ENCODE measurements around the gene L3MBTL2. TPM values are rescaled to one million over a fixed set of nuclear protein-coding genes. Genes with fewer than 3 reads are reported as not detected.
"Not testable (repeated sequence)": the region's sequence is repeated elsewhere in the genome, so short reads cannot be mapped to it uniquely, and the experiment has no call there.

Gene L3MBTL2
- total RNA-seq, 1 donor from 2014 or later: 42.3 TPM

- H3K27me3 Mint-ChIP-seq: no peaks in the 10 kb centered on the region
- ChIA-PET CTCF (no interaction called here), POLR2A (no interaction called here)
- peaks cover 31% of the 10 kb centered on the region for H3K4me1 Mint-ChIP-seq
- H3K27ac Mint-ChIP-seq: no peak overlapping the region
- DNase-seq (no peak), ATAC-seq (ENCODE audit: low read depth) (no peak)
- H3K36me3 Mint-ChIP-seq (ENCODE audit: low read depth): peaks cover 77% of the 10 kb centered on the region
- intact Hi-C loops (cut with micrococcal nuclease): loop anchor here (5.0 kb wide), 1 partner anchor 40 kb away; no protein-coding TSS in a partner anchor
- H3K9me3 Mint-ChIP-seq: no peaks in the 10 kb centered on the region
- H3K4me3 Mint-ChIP-seq: no peak overlapping the region
- no peak for TF ChIP-seq CTCF (IDR thresholded peaks at IDR 0.05)
Measured at GRCh38 chr22:41177040-41177621, 28.0 kb upstream of the L3MBTL2 start.

GRCh38 chr22:41177622-41178424 is 27.3 kb upstream of the L3MBTL2 start:
- Mint-ChIP-seq H3K4me3 (no peak overlapping the region), H3K36me3 (ENCODE audit: low read depth) (peaks cover 70% of the 10 kb centered on the region), H3K4me1 (peaks cover 31% of the 10 kb centered on the region)

GRCh38 chr22:41178425-41178975 is 26.6 kb upstream of the L3MBTL2 start:
- POLR2A ChIA-PET: no interaction called here
- Mint-ChIP-seq H3K4me1 (peaks cover 31% of the 10 kb centered on the region), H3K27me3 (no peaks in the 10 kb centered on the region), H3K9me3 (no peaks in the 10 kb centered on the region), H3K36me3 (ENCODE audit: low read depth) (peaks cover 64% of the 10 kb centered on the region), H3K27ac (no peak overlapping the region), H3K4me3 (no peak overlapping the region)
- no peak for TF ChIP-seq CTCF (IDR thresholded peaks at IDR 0.05)
- ATAC-seq (ENCODE audit: low read depth) (no peak), DNase-seq (no peak)
- intact Hi-C loops (cut with micrococcal nuclease): loop anchor here (5.0 kb wide), 1 partner anchor 39 kb away; no protein-coding TSS in a partner anchor
- CTCF ChIA-PET: no interaction called here

More at GRCh38 chr22:41177622-41178424, 27.3 kb upstream of the L3MBTL2 start:
- POLR2A ChIA-PET: no interaction called here
- CTCF ChIA-PET: no interaction called here
- Mint-ChIP-seq H3K9me3 (no peaks in the 10 kb centered on the region), H3K27me3 (no peaks in the 10 kb centered on the region), H3K27ac (no peak overlapping the region)
- DNase-seq: no peak
- intact Hi-C loops (cut with micrococcal nuclease): loop anchor here (5.0 kb wide), 1 partner anchor 39 kb away; no protein-coding TSS in a partner anchor
- no peak for ATAC-seq (ENCODE audit: low read depth)
- TF ChIP-seq CTCF (IDR thresholded peaks at IDR 0.05): no peak

- Mint-ChIP-seq H3K4me1 (peaks cover 28% of the 10 kb centered on the region), H3K36me3 (ENCODE audit: low read depth) (peaks cover 48% of the 10 kb centered on the region)
- H3K27ac Mint-ChIP-seq; H3K9me3 Mint-ChIP-seq; intact Hi-C loops (cut with micrococcal nuclease); DNase-seq; ATAC-seq (ENCODE audit: low read depth); H3K27me3 Mint-ChIP-seq; H3K4me3 Mint-ChIP-seq; POLR2A ChIA-PET: not testable (repeated sequence)
- CTCF ChIA-PET: interaction anchor here (0.8 kb wide), 1 partner anchor 57 kb away, joined by 3 read pairs; no protein-coding TSS in a partner anchor
Measured at GRCh38 chr22:41180362-41180761, 24.8 kb upstream of the L3MBTL2 start.

- Mint-ChIP-seq H3K27me3 (no peaks in the 10 kb centered on the region), H3K36me3 (ENCODE audit: low read depth) (peaks cover 42% of the 10 kb centered on the region), H3K4me1 (peaks cover 22% of the 10 kb centered on the region), H3K9me3 (no peaks in the 10 kb centered on the region), H3K27ac (peak overlapping the region; percentile 8), H3K4me3 (no peak overlapping the region)
- CTCF ChIA-PET: interaction anchor here (0.7 to 0.8 kb wide), 2 partner anchors 57 to 258 kb away, joined by 3 to 5 read pairs; no protein-coding TSS in a partner anchor
- DNase-seq (no peak), ATAC-seq (ENCODE audit: low read depth) (no peak)
- POLR2A ChIA-PET: interaction anchor here (1.0 kb wide), 1 partner anchor 57 kb away, joined by 3 read pairs; no protein-coding TSS in a partner anchor
- TF ChIP-seq CTCF (IDR thresholded peaks at IDR 0.05): no peak
- intact Hi-C loops (cut with micrococcal nuclease): no loop called here
Measured at GRCh38 chr22:41180926-41181325, 24.2 kb upstream of the L3MBTL2 start.
